HG03457 (cell line): ENCODE data around the gene ITPKB.

Source experiments
- ATAC-seq: cut with Tn5 transposase; IDR thresholded peaks from one replicate; pipeline ENCODE4 v1.9.1; 2021; ENCODE audit warnings: moderate number of reproducible peaks; ENCODE audit not compliant: unreplicated experiment

ITPKB gene

GRCh38 chr1:226670073-226670472 lies 69.0 kb downstream of the ITPKB start:
- no peak for ATAC-seq

GRCh38 chr1:226668173-226668560 lies 70.9 kb downstream of the ITPKB start:
- no peak for ATAC-seq

GRCh38 chr1:226666692-226667091 lies 72.4 kb downstream of the ITPKB start:
- ATAC-seq = no peak

- no peak for ATAC-seq
Observed at GRCh38 chr1:226666164-226666506, 72.9 kb downstream of the ITPKB start.

GRCh38 chr1:226665505-226666163 lies 73.4 kb downstream of the ITPKB start:
- no peak for ATAC-seq

- ATAC-seq = no peak
Observed at GRCh38 chr1:226664413-226665101, 74.5 kb downstream of the ITPKB start.

- no peak for ATAC-seq
Observed at GRCh38 chr1:226663327-226663704, 75.8 kb downstream of the ITPKB start.

GRCh38 chr1:226662642-226663326 lies 76.3 kb downstream of the ITPKB start:
- ATAC-seq = peak; percentile 95

- ATAC-seq = no peak
Observed at GRCh38 chr1:226661965-226662364, 77.1 kb downstream of the ITPKB start.

- no peak for ATAC-seq
Observed at GRCh38 chr1:226661271-226661670, 77.8 kb downstream of the ITPKB start.

GRCh38 chr1:226660410-226661182 lies 78.5 kb downstream of the ITPKB start:
- no peak for ATAC-seq

GRCh38 chr1:226659641-226660040 lies 79.4 kb downstream of the ITPKB start:
- ATAC-seq = no peak

- no peak for ATAC-seq
Observed at GRCh38 chr1:226659136-226659535, 79.9 kb downstream of the ITPKB start.

GRCh38 chr1:226658546-226659125 lies 80.4 kb downstream of the ITPKB start:
- no peak for ATAC-seq

GRCh38 chr1:226657895-226658545 lies 81.1 kb downstream of the ITPKB start:
- ATAC-seq = no peak

- no peak for ATAC-seq
Observed at GRCh38 chr1:226656601-226657277, 82.3 kb downstream of the ITPKB start.

- ATAC-seq = no peak
Observed at GRCh38 chr1:226656201-226656600, 82.9 kb downstream of the ITPKB start.

GRCh38 chr1:226655251-226656163 lies 83.6 kb downstream of the ITPKB start:
- ATAC-seq = no peak

- no peak for ATAC-seq
Observed at GRCh38 chr1:226654668-226655055, 84.4 kb downstream of the ITPKB start.
